ENCODE results near the gene B4GALT4.

DNA sequence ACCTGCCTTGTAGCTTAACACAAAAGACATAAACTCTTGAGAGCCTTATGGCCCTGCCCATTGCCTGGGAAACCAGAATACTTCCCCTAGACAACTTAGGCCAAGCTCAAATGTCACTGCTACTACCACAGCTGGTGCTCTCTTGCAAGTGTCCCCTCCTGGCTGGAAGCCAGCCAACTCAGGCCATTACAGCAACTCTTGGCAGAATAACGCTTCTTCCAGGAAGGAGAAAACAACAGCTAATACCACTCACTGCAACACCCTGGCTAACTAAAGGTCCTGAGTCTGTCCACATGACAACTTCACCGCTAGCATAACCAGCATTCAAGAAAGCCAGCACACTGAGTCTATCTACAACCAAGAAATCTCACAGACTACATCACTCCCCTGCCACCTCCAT, 5.1 kb upstream of the B4GALT4 start:
- TF ChIP-seq EGR1 (IDR thresholded peaks at IDR 0.05; ENCODE audit: borderline replicate concordance, low read depth, low read length) (no peak), TEAD4 (IDR thresholded peaks at IDR 0.05; ENCODE audit: low read depth, low read length) (no peak)
- TF ChIP-seq, protein P1, sequence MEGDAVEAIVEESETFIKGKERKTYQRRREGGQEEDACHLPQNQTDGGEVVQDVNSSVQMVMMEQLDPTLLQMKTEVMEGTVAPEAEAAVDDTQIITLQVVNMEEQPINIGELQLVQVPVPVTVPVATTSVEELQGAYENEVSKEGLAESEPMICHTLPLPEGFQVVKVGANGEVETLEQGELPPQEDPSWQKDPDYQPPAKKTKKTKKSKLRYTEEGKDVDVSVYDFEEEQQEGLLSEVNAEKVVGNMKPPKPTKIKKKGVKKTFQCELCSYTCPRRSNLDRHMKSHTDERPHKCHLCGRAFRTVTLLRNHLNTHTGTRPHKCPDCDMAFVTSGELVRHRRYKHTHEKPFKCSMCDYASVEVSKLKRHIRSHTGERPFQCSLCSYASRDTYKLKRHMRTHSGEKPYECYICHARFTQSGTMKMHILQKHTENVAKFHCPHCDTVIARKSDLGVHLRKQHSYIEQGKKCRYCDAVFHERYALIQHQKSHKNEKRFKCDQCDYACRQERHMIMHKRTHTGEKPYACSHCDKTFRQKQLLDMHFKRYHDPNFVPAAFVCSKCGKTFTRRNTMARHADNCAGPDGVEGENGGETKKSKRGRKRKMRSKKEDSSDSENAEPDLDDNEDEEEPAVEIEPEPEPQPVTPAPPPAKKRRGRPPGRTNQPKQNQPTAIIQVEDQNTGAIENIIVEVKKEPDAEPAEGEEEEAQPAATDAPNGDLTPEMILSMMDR (IDR thresholded peaks at IDR 0.05; ENCODE audit: control extremely low read depth in 1 of 3, insufficient read depth in 1 of 3, low read depth in 1 of 3, low read length in 3 of 3): no peak
